ENCODE data around the gene RAB22A.
"Not testable (repeated sequence)": the region's sequence is repeated elsewhere in the genome, so short reads cannot be mapped to it uniquely, and the experiment has no call there.

Gene RAB22A

DNA sequence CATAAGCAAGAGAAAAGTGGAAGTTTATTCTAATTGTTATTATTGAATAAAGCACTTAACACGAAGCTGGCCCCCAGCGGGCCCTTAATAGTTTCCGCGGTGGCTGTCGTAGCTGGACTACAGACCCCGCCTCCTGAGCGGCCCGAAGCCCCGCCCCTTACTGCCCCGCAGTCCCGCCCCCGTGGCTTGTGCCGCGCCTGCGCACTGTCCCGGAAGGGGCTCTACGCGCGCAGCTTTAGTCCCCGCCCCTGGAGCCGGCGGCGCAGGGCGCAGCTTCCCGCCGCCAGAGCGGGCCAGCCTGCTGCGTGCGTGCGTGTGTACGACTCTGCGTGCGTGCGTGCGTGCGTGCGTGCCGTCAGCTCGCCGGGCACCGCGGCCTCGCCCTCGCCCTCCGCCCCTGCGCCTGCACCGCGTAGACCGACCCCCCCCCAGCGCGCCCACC, 79.4 kb downstream of the RAB22A start, which contains the start of gene VAPB:
VAPB (plus strand) TSS at position 348 of the 442 bp plus-strand sequence. CDS start 231 bp downstream, outside the sequence.
- DNase-seq (ENCODE audit: low read depth) = peak; percentile 97

DNA sequence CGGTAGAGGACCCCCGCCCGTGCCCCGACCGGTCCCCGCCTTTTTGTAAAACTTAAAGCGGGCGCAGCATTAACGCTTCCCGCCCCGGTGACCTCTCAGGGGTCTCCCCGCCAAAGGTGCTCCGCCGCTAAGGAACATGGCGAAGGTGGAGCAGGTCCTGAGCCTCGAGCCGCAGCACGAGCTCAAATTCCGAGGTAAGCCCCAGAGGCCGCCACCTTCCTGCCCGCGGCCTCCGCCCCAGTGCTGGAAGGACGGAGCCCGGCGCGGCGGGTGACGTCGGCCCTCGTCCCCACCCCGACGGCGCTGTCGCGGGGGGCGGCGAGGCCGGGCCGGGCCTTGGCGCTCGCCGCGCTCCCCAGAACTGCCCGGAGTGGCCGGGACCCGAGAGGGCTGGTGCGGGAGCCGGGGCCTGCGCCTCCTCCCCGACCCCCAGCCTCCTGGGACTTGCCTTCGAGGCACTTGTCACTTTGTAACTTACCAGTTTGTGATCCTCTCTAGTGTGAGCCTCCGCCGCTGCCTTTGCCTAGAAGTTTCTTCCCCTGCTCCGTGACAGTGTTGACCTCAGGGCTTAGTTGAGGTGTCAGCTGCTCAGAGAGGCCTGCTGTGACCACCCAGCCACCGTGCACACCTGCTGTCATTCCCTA, 79.9 kb downstream of the RAB22A start:
- peak; percentile 6 for DNase-seq (ENCODE audit: low read depth)

DNA sequence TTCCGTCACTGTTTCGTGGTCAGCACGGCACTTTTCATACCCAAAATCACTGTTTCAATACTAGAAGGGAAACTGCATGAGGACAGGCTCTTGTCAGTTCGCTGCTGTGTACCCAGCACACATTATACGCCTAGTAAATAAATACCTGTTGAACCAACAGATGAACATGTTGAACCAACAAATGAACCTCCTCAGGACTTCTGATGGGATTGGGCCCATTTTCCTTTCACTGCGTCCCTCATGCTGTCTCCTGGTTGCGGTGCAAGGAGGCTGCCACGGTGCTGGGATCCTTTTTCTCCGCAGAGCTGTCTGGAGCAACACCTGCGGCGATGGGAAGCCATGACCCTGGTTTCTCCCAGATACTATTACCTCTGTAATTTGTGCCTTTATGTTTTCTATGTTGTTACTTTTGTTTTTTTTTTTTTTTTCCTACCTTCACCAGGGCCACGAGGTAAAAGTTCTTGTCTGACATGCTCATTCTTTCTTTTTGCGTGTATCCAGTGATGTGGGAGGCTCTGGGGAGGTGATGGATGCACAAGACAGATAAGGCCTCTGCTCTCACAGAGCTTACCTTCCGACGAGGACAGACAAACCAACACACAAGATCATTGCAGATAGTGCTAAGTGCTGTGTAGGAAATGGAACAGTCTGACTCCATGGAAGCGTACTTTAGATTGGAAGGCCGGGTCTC, 80.6 kb downstream of the RAB22A start:
- no peak for DNase-seq (ENCODE audit: low read depth)

DNA sequence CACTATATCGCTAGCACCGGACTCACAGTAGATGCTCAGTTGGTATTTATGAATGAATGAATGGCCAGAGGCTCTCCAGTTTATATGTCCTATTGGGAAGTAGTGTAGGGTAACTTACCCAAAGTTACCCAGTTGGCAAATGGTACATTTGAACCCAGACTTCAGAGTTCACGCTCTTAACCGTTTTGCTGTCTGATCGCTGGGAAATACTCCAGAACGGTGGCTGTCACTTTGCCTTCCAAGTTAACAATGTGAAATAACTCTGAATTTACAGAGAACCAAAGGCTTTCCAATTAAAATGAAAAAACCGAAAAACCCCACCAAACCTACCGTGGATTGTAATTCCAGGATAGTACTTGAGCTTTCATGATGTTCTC, 81.1 kb downstream of the RAB22A start:
- DNase-seq (ENCODE audit: low read depth) = no peak

DNA sequence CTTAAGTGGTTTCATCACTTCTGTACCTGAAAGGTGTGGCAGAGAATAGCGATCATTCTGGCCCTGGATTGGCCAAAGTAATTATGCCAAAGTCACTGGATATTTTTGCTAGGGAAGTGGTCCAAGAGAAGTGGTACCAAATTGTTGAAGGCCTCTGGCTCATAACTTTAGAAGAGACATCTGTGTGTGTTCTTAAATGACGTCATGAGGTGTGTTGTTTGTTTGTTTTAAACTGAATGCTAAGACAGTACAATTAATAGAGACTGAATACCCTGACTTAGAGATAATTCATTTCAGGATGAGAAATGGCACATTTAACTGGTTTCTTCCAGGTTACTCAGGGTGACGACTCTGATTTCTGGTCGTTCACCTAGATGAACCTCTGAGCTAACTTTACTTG, 82.8 kb downstream of the RAB22A start:
- DNase-seq (ENCODE audit: low read depth) = no peak

DNA sequence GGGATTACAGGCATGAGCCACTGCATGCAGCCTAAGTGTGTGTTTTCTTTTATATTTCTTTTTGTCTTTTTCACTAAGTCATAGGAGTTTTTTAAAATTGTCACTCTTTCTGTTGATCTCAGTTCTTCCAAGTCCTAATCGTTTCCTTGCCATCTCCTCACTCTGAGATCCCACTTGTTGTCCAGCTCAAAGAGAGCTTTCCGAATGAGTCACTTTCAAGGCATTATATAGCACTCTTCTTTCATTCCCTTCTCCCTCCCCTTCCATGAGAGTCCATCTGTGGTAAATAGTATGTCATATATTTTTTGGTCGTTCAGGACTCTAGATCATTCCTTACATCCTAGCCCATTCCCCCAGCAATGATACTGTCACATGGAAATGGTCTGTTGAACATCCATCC, 83.8 kb downstream of the RAB22A start:
- DNase-seq (ENCODE audit: low read depth) = no peak

DNA sequence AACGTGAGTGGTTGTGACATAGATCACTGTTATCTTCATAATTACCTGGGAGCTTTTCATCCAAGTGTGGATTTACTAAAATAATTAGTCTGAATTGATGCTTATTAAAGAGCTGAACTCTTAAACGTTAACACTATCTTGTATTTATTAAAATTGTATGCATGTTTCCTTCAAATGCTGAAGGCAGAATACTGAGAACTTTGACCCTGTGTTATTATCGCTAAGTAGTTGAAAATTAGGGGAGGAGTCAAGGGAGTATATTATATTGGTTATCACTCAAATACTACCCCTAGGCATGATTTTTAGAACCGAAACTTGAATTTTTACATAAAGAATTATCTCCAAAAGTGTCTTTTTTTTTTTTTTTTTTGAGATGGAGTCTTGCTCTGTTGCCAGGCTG, 85.3 kb downstream of the RAB22A start:
- DNase-seq (ENCODE audit: low read depth) = no peak

DNA sequence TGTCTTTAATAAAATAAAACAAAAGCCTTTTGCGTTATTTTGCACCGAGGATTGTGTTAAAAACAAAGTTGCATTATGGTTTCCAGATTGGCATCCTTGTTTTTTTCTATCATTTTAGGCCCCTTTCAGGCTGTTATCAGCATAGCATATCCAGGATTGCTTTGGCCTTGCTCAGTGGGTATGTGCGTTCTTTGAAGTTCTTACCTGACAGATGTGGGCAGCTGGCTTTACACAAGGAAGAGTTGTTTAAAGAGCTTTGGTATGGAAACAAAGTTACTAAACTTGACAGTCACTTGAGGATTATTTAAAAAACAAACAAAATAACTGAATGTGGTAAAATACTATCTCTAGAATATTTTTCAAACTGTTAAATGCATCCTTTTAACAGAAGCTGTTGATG, 86.1 kb downstream of the RAB22A start:
- DNase-seq (ENCODE audit: low read depth) = no peak

DNA sequence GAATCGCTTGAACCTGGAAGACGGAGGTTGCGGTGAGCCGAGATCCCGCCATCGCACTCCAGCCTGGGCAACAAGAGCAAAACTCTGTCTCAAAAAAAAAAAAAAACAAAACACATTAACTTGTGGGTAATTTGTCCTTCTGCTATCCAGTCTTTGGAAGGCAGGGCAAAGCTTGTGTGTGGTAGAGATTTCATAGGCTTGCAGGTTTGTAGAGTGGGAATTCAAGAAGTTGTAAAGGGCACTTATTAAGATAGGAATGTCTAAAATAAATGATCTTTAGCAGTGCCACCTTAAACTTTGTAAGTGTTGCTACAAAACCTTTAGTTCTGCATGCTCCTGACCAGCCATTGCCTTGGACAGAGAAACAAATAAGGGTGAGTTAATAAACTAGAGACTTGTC, 87.9 kb downstream of the RAB22A start:
- no peak for DNase-seq (ENCODE audit: low read depth)

DNA sequence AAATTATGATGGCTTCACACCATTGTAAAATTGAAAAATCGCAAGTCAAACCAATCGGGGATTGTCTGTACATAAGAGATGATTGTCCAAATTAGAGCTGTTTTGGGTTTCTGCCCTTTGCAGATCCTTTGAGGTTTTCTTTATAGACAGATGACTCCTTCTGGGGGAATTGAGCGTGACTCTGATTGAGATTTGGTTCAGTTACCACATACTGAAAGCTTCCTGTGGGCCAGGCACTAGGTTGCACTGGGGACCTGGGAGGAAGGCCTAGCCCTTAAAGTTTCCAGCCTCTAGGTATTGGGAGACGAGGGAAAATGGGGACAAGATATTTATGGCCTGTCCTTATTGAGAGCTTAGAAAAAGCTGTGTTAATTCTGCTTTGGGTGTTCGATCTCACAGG, 88.7 kb downstream of the RAB22A start:
- DNase-seq (ENCODE audit: low read depth) = no peak

DNA sequence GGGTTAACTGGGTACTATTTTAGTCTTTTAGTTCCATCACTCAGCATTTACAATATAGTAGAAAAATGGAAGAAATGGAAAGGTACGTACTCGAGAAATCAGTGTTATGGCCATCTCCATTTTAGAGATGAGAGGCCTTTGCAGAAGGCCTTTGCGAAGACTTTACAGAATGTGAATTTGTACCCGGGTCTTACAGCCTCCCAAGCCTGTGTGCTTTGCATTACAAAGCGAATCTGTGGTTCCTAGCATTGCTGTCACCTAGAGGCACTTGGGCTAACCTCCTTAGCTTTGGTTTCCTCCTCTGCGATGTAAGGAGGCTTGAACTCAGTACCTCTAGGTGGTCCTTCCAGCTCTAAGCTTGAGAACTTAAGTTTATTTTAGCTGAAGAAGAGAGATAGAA, 90.4 kb downstream of the RAB22A start:
- no peak for DNase-seq (ENCODE audit: low read depth)

DNA sequence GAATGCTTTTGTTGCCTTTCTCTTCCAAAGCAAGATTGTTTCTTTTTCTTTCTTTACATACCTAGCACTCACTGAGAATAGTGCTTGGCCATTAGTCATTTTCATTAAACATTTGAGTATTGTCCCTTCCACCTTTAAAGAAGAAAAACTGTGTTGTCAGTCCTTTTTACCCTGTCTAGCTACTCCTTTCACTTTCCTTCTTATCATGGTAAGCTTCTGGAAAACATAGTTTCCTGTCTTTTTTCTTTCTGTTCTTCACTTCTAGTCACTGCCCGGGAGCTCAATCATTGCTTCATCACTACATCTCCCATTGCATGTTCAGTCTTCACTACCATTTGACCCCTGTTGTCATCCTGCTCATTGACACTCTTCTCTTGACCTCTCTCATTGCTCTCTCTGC, 91.6 kb downstream of the RAB22A start:
- no peak for DNase-seq (ENCODE audit: low read depth)

DNA sequence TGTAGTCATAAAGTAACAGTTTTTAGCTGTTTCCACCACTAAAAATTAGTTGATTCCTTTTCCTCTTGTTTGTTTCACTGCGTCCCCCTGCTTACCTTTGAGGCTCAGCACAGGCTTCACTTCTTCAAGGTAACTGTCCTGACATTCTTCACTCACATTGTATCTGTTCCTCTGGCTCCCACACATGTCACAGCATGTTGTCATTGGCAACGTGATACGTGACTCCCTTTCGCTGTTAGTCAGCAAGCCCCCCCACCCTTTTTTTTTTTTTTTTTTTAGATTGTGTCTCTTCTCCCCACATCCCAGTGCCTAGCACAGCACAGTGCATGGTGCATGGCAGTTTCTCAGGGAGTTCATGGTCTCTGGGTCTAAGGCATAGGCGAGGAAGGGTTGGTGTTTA, 92.8 kb downstream of the RAB22A start:
- no peak for DNase-seq (ENCODE audit: low read depth)

DNA sequence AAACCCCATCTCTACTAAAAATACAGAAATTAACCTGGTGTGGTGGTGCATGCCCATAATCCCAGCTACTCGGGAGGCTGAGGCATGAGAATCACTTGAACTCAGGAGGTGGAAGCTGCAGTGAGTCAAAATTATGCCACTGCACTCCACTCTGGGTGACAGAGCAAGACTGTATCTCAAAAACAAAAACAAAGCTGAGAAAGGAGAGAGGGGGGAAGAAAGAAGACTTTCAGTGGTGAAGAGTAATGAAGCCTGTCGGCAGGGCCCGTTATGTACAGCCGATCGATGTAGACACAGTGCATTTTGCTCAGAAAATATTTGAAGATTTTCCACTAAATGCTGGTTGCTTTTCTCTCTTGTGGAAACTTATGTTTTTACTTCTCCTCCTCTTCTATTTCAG, 93.3 kb downstream of the RAB22A start:
- DNase-seq (ENCODE audit: low read depth) = no peak

DNA sequence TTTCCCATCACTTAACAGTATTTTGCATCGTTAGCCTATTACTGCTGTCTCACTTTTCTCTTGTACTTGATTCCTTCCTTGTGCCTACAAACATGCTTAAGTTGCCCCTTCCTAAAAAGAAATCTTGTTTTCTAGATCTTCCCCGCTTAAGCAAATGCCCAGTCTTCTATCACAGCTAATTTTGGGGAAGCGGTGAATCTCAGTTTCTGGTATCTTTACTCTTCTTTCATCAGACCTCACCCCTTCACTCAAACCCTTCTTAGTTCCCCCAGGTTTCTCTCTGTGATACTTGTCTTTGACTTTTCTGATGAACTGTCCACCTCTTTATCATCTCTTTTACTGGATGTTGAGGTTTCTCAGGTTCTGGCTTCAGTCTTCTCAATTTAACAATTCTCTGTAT, 93.8 kb downstream of the RAB22A start:
- no peak for DNase-seq (ENCODE audit: low read depth)

DNA sequence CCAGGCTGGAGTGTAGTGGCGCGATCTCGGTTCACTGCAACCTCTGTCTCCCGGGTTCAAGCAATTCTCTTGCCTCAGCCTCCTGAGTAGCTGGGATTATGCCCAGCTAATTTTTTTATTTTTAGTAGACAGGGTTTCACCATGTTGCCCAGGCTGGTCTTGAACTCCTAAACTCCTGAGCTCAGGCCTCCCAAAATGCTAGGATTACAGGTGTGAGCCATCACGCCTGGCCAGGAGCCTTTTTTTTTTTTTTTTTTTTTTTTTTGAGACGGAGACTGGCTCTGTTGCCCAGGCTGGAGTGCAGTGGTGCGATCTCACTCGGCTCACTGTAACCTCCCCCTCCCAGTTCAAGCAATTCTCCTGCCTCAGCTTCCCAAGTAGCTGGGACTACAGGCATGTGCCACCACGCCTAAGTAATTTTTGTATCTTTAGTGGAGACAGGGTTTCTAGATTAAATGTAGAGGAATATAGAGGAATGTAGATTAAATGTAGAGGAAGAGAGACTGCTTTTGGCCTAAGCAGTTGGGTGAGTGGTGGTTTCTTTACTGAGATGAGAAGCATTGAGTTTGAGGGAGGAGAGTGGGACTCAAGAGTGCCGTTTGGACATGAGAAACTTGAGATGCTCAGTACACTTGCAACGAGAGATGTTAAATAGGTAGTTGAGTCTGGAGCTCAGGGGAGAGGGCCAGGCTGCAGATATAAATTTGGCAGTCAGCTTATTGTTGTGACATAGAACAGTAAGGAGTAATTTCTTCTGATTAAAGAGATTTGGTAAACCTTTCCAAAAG, 96.2 kb downstream of the RAB22A start:
- no peak for DNase-seq (ENCODE audit: low read depth)

DNA sequence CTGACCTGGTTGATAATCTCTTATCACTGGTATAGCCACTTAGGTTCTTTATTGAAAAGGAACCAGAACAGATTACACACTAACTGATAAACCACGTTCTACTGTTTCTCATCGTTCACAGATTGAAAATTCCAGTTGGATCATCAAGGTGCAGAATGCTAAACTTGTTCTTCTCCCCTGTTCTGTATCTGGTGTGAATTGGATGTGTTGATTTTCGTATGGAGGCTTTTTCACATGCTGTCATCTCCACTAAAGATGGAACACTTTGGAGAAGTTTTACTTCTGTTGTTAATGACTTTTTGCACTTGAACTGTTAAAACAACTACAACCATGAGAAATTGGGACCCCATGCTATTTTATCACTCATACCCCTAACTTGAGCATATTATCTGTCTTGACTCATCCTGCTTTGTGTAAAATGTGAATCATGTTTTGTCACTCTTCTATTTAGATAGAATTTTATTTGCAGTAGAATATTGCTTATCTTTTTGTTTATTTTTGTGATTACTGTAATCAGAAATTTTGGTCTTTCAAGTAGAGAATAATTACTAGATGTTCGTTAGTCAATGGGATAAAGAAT, 97.0 kb downstream of the RAB22A start:
- no peak for DNase-seq (ENCODE audit: low read depth)

DNA sequence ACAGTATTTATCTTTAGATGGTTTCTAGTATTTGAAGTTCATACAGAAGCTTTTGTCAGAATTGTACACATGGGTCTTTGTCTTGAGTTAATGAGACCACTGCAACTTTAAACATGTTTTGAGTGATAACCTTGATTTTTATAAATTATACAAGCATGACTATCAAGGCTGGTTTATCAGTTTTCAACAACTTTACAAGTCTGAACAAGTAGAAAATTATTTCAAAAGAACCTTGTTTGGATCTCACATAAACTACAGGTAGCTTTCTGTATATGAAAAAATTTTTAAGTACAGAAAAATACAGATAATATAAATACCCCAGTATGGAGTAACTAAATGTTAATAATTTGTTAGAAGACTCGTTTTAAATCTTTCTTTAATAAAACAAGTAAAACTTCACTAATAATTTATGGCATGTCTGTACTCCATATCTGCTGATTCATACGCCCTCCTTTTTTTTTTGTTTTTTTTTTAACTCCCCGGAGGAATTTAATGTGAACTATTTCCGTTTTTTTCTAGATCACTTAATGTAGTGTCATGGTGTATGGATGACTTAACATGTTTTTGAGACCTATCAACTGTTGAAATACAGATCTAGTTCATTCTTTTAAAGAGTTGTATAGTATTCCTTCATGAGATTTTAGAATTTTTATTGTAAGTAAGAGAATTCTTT, 97.8 kb downstream of the RAB22A start:
- no peak for DNase-seq (ENCODE audit: low read depth)

DNA sequence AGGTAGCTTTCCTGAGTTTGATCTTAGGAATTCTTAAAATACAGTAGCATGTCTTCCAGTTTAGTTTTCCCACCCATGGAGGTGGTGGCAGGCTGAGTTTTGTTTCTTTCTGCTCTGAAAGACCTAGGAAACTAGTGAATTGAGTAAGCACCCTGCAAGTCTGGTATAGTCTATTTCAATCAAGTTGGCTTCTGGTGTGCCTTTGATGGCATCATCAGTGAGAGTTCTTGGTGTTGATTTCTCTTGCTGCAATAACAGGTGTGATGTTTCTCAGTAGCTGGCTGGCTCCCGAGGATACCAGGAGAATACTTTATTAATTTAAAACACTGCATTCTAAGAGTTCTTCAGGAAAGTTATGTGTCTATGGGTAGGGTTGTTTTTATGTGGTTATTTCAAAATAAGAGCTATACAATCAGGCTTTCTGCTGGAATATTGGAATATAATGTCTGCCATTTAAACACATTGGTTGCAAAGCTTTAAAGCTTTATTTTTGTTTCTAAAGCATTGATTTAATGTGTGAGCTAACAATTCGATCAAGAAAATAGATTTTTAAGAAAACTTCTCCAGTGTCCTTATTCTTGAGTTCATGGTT, 98.5 kb downstream of the RAB22A start:
- no peak for DNase-seq (ENCODE audit: low read depth)

DNA sequence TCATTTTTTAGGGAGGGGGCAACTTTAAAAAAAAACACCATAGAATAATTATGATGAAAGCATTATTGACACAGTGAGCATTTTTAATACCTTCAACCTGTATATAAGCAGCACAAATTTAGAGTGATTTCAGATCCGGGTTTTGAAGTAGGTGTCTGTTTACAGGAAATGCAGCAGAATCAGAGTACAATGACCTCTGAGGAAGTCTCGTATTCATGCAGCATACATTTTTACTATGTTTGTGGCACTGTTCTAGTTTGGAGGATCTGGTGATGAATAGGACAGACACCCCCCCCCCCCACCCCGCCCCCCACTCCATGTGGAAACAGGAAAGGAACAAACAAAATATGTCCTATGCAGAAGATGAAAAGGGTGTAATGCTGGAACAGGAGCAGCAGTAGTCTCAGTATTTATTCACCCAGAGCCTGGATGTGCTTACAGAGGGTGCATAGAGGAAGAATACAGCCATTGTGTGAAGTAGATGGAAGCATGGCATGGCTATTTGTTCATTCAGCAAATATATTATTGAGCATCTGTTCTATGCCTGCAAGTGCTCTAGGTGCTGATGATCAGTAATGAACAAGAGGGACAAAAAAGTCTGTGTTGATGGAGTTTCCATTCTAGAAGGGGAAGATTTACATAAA, 99.2 kb downstream of the RAB22A start:
- DNase-seq (ENCODE audit: low read depth) = no peak

DNA sequence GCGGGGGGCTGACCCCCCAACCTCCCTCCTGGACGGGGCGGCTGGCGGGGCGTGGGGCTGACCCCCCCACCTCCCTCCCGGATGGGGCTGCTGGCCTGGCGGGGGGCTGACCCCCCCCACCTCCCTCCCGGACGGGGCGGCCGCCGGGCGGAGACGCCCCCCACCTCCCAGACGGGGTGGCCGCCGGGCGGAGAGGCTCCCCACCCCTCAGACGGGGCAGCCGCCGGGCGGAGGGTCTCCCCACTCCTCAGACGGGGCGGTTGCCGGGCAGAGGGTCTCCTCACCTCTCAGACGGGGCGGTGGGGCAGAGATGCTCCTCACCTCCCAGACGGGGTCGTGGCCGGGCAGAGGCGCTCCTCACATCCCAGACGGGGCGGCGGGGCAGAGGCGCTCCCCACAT, 104.7 kb downstream of the RAB22A start:
- DNase-seq (ENCODE audit: low read depth) = not testable (repeated sequence)

Data from activated T-cell treated with anti-CD3 and anti-CD28 coated beads for 1 hour (primary cell).